DOHH2 (cell line): Measurements from ENCODE around the gene TCF3.

Source experiments
- H3F3A ChIP-seq: fragments of 200-600 bp; sonication (generic), shearing (Covaris generic); 2 replicates; pipeline ENCODE4 v1.6.0; 2016; ENCODE audit warnings: antibody characterized with exemption, mild to moderate bottlenecking; ENCODE audit not compliant: control insufficient read depth, insufficient read depth
- H3K27ac ChIP-seq: fragments of 200-600 bp; sonication (generic); 2 replicates; pipeline ENCODE4 v1.5.1; 2014; ENCODE audit warnings: low read depth, mild to moderate bottlenecking, low read length, moderate library complexity
- H3K27me3 ChIP-seq: fragments of 200-600 bp; sonication (generic); 2 replicates; pipeline ENCODE4 v1.6.1; 2014; ENCODE audit warnings: mild to moderate bottlenecking, low read length, mixed read lengths; ENCODE audit not compliant: control insufficient read depth
- H3K36me3 ChIP-seq: fragments of 200-600 bp; sonication (generic); 2 replicates; pipeline ENCODE4 v1.6.1; 2014; ENCODE audit warnings: mild to moderate bottlenecking, low read length, moderate library complexity, mixed read lengths; ENCODE audit not compliant: control insufficient read depth
- H3K4me1 ChIP-seq: fragments of 200-600 bp; sonication (generic); 2 replicates; pipeline ENCODE4 v1.6.1; 2014; ENCODE audit warnings: mild to moderate bottlenecking, low read length, mixed read lengths; ENCODE audit not compliant: control insufficient read depth
- H3K4me2 ChIP-seq: fragments of 200-600 bp; sonication (generic); 2 replicates; pipeline ENCODE4 v1.6.0; 2014; ENCODE audit warnings: mild to moderate bottlenecking, low read length, moderate library complexity
- H3K4me3 ChIP-seq: fragments of 200-600 bp; sonication (generic); 2 replicates; pipeline ENCODE4 v1.5.1; 2014; ENCODE audit warnings: mild to moderate bottlenecking, low read length, mixed read lengths
- H3K79me2 ChIP-seq: fragments of 200-600 bp; sonication (generic); 2 replicates; pipeline ENCODE4 v1.6.1; 2014; ENCODE audit warnings: mild to moderate bottlenecking, low read length, mixed read lengths; ENCODE audit not compliant: control insufficient read depth
- H3K9me2 ChIP-seq: fragments of 200-600 bp; sonication (generic); replicated peaks from 2 replicates; pipeline ENCODE4 v1.6.1; 2014; ENCODE audit warnings: mild to moderate bottlenecking, low read length, mixed read lengths; ENCODE audit not compliant: control insufficient read depth
- H3K9me3 ChIP-seq: fragments of 200-600 bp; sonication (generic); 2 replicates; pipeline ENCODE4 v1.6.1; 2014; ENCODE audit warnings: antibody characterized with exemption, low read length, mixed read lengths; ENCODE audit not compliant: control insufficient read depth, insufficient read depth
- H4K20me1 ChIP-seq: fragments of 200-600 bp; sonication (generic); 2 replicates; pipeline ENCODE4 v1.6.0; 2014; ENCODE audit warnings: low read depth, mild to moderate bottlenecking, antibody characterized with exemption, low read length, moderate library complexity; ENCODE audit not compliant: control insufficient read depth, insufficient read depth
- EZH2phosphoT487 ChIP-seq: fragments of 200-600 bp; sonication (generic); IDR thresholded peaks from 2 replicates; pipeline ENCODE4 v1.6.1; 2017; ENCODE audit warnings: borderline replicate concordance, mild to moderate bottlenecking, antibody characterized with exemption, low read length, moderate library complexity, mixed read lengths
- TF ChIP-seq, protein P1 (sequence below): fragments of 200-600 bp; sonication (generic); IDR thresholded peaks from one replicate; pipeline ENCODE4 v1.5.1; 2014; ENCODE audit warnings: antibody characterized with exemption, mild to moderate bottlenecking, low read depth, low read length; ENCODE audit not compliant: poor library complexity, severe bottlenecking

The TCF3 gene

DNA sequence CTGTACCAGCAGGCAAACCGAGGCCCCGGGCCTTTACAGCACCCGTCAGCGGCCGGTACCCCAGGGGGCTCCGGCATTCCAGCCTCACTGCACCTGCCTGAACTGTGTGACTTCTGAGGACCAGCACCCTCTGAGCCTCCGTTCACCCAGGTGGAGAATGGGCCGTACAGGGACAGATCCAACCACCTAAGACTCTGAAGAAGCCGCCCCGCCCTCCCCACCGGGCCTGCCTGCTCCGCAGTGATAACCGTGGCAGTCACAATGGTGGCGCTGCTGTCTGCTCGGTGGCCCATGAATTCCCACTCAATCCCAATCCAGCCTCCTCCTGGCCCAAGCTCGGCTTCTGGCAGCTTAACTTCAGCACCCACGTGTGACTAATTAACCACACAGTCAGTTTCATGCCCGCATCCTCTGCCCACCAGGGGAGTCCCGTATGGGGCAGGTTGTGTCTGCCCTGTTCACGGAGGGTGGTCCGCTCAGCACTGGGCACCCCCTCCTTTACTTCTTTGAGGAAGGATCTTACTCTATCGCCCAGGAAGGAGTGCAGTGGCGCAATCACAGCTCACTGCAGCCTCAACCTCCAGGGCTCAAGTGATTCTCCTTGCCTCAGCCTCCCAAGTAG, 3.4 kb downstream of the TCF3 start:
- TF ChIP-seq, protein P1, sequence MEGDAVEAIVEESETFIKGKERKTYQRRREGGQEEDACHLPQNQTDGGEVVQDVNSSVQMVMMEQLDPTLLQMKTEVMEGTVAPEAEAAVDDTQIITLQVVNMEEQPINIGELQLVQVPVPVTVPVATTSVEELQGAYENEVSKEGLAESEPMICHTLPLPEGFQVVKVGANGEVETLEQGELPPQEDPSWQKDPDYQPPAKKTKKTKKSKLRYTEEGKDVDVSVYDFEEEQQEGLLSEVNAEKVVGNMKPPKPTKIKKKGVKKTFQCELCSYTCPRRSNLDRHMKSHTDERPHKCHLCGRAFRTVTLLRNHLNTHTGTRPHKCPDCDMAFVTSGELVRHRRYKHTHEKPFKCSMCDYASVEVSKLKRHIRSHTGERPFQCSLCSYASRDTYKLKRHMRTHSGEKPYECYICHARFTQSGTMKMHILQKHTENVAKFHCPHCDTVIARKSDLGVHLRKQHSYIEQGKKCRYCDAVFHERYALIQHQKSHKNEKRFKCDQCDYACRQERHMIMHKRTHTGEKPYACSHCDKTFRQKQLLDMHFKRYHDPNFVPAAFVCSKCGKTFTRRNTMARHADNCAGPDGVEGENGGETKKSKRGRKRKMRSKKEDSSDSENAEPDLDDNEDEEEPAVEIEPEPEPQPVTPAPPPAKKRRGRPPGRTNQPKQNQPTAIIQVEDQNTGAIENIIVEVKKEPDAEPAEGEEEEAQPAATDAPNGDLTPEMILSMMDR = peak; percentile 53
- TF ChIP-seq EZH2phosphoT487 = no peak
- H3K4me1 ChIP-seq = peaks cover 42% of the 10 kb centered on the region
- no peaks in the 10 kb centered on the region for H3K9me3 ChIP-seq
- H3K4me3 ChIP-seq = peak overlapping the region; percentile 84
- H4K20me1 ChIP-seq = no peaks in the 10 kb centered on the region
- H3K9me2 ChIP-seq = no peaks in the 10 kb centered on the region
- H3F3A ChIP-seq = peaks cover 20% of the 10 kb centered on the region
- H3K36me3 ChIP-seq = peaks cover 72% of the 10 kb centered on the region
- peak overlapping the region; percentile 93 for H3K27ac ChIP-seq
- H3K27me3 ChIP-seq = no peaks in the 10 kb centered on the region
- H3K4me2 ChIP-seq = peak overlapping the region; percentile 96
- H3K79me2 ChIP-seq = peaks cover 81% of the 10 kb centered on the region

DNA sequence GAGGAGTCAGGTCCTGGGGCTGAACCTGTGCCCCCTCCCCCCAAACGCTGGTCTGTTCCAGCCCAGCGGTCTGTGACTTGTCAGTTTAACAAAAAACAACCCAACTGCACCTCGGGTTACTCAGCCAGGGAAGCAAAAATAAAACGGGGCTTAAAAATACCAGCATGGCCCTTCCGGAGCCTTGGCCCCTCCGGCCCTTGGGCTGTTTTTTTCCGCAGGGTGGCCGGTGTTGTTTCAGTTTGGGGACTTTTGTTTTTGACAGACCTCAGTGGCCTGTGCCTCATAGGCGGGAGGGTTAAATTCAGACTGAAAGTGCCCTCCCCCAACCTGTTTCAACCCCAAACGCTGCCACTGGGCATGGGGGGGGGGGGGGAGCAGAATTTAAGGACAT, 4.0 kb downstream of the TCF3 start:
- H3K4me1 ChIP-seq = peaks cover 41% of the 10 kb centered on the region
- TF ChIP-seq, protein P1 = no peak
- TF ChIP-seq EZH2phosphoT487 = no peak
- peaks cover 20% of the 10 kb centered on the region for H3F3A ChIP-seq
- H3K79me2 ChIP-seq = peaks cover 86% of the 10 kb centered on the region
- peak overlapping the region; percentile 93 for H3K27ac ChIP-seq
- H3K27me3 ChIP-seq = no peaks in the 10 kb centered on the region
- H3K4me2 ChIP-seq = peak overlapping the region; percentile 96
- no peaks in the 10 kb centered on the region for H3K9me3 ChIP-seq
- H3K36me3 ChIP-seq = peaks cover 78% of the 10 kb centered on the region
- H3K9me2 ChIP-seq = no peaks in the 10 kb centered on the region
- no peaks in the 10 kb centered on the region for H4K20me1 ChIP-seq
- peak overlapping the region; percentile 84 for H3K4me3 ChIP-seq

- peak overlapping the region; percentile 96 for H3K4me2 ChIP-seq
- peaks cover 85% of the 10 kb centered on the region for H3K36me3 ChIP-seq
- H4K20me1 ChIP-seq = no peaks in the 10 kb centered on the region; the same call in 1 of the 2 replicates
- H3F3A ChIP-seq = peaks cover 20% of the 10 kb centered on the region
- H3K27ac ChIP-seq = peak overlapping the region; percentile 93
- no peaks in the 10 kb centered on the region for H3K9me3 ChIP-seq
- H3K9me2 ChIP-seq = no peaks in the 10 kb centered on the region
- TF ChIP-seq, protein P1 = no peak
- no peak for TF ChIP-seq EZH2phosphoT487
- peaks cover 93% of the 10 kb centered on the region for H3K79me2 ChIP-seq
- no peaks in the 10 kb centered on the region for H3K27me3 ChIP-seq
- peak overlapping the region; percentile 84 for H3K4me3 ChIP-seq
- H3K4me1 ChIP-seq = peaks cover 41% of the 10 kb centered on the region
Observed at GRCh38 chr19:1647501-1648458, 4.6 kb downstream of the TCF3 start.
